Activated CD8-positive, alpha-beta memory T cell treated with anti-CD3 and anti-CD28 coated beads, Interleukin-2, amount 10 ng/mL, durations not matched to agents 7 days and 5 days (primary cell): ENCODE measurements around the gene CFAP161. TPM values are rescaled to one million over a fixed set of nuclear protein-coding genes. Genes with fewer than 3 reads are reported as not detected.
"Not testable (repeated sequence)": the region's sequence is repeated elsewhere in the genome, so short reads cannot be mapped to it uniquely, and the experiment has no call there.

ENCODE experiments used
- ATAC-seq: fragments of 150-1000 bp; cut with Tn5 transposase; one replicate; pipeline ENCODE4 v1.10.0; 2021; ENCODE audit warnings: moderate library complexity
- CTCF ChIA-PET: fragments of 350-600 bp; sonication (Branson Sonifier 250); formaldehyde crosslinking; loops from one replicate; lab custom pipeline; 2021; ENCODE audit warnings: antibody characterized with exemption; lab: Charles Lee
- DNase-seq: peaks from one replicate; pipeline ENCODE4 v3.0.0-alpha.2; 2020
- H3K27ac Mint-ChIP-seq: one replicate; pipeline ENCODE4 v1.8.0; 2021; ENCODE audit warnings: mild to moderate bottlenecking, mixed read lengths
- H3K27me3 Mint-ChIP-seq: one replicate; pipeline ENCODE4 v1.8.0; 2021; ENCODE audit warnings: mixed read lengths
- H3K36me3 Mint-ChIP-seq: one replicate; pipeline ENCODE4 v1.8.0; 2021; ENCODE audit warnings: mild to moderate bottlenecking, mixed read lengths
- H3K4me1 Mint-ChIP-seq: one replicate; pipeline ENCODE4 v1.8.0; 2021; ENCODE audit warnings: mixed read lengths
- H3K4me3 Mint-ChIP-seq: one replicate; pipeline ENCODE4 v1.8.0; 2021; ENCODE audit warnings: mild to moderate bottlenecking, moderate library complexity, mixed read lengths
- H3K9me3 Mint-ChIP-seq: one replicate; pipeline ENCODE4 v1.8.0; 2022; ENCODE audit warnings: low read depth, mixed read lengths
- total RNA-seq, 2 experiments: library from RNA; stranded (reverse); gene quantifications; one replicate each; pipeline ENCODE4 v1.2.3, GENCODE V29; 2021

Gene CFAP161
- total RNA-seq, 2 experiments from 2014 or later, result not detected

- Mint-ChIP-seq H3K9me3 (no peaks in the 10 kb centered on the region), H3K27me3 (peaks cover 70% of the 10 kb centered on the region), H3K27ac (no peak overlapping the region), H3K4me3 (no peak overlapping the region), H3K4me1 (peaks cover 8% of the 10 kb centered on the region), H3K36me3 (no peaks in the 10 kb centered on the region)
- ATAC-seq (no peak), DNase-seq (no peak)
- CTCF ChIA-PET, result interaction anchor here (0.9 to 20.6 kb wide), 6 partner anchors 8 to 155 kb away, joined by 3 to 276 read pairs (median 4); no protein-coding TSS in a partner anchor
Measured at GRCh38 chr15:81111510-81112470, 22.3 kb upstream of the CFAP161 start.

DNA sequence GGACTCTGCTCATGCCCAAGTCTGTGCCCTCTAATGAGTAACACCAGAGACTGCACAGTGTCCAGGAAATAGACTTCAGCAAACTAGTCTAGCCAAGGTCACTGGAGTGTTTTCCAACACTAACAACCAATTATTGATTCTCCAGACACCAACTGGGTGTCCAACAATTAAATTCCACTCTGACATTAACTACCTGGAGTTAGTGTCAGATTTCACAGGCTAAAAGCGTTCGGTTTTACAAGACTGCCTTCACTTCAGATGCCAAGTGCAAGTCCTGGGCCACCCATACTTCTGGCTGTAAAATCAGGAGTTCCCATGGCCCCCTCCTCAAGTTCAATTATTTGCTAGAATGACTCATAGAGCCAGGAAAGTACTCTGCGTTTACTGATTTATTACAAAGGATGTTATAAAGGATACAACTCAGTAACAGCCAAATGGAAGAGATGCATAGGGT lies 20.8 kb upstream of the CFAP161 start:
- Mint-ChIP-seq H3K36me3 (no peaks in the 10 kb centered on the region), H3K4me1 (peaks cover 8% of the 10 kb centered on the region), H3K9me3 (no peaks in the 10 kb centered on the region), H3K27ac (no peak overlapping the region), H3K27me3 (peaks cover 77% of the 10 kb centered on the region), H3K4me3 (no peak overlapping the region)
- CTCF ChIA-PET, result interaction anchor here (1.0 to 20.6 kb wide), 3 partner anchors 9 to 153 kb away, joined by 3 to 276 read pairs (median 3); no protein-coding TSS in a partner anchor
- DNase-seq (no peak), ATAC-seq (no peak)

GRCh38 chr15:81113861-81114291 lies 20.2 kb upstream of the CFAP161 start:
- ATAC-seq, result no peak
- Mint-ChIP-seq H3K27ac (no peak overlapping the region), H3K4me3 (no peak overlapping the region), H3K4me1 (peaks cover 8% of the 10 kb centered on the region), H3K36me3 (no peaks in the 10 kb centered on the region), H3K27me3 (peaks cover 73% of the 10 kb centered on the region), H3K9me3 (no peaks in the 10 kb centered on the region)
- no peak for DNase-seq
- CTCF ChIA-PET, result interaction anchor here (1.0 to 20.6 kb wide), 2 partner anchors 112 to 153 kb away, joined by 3 to 276 read pairs; no protein-coding TSS in a partner anchor

DNA sequence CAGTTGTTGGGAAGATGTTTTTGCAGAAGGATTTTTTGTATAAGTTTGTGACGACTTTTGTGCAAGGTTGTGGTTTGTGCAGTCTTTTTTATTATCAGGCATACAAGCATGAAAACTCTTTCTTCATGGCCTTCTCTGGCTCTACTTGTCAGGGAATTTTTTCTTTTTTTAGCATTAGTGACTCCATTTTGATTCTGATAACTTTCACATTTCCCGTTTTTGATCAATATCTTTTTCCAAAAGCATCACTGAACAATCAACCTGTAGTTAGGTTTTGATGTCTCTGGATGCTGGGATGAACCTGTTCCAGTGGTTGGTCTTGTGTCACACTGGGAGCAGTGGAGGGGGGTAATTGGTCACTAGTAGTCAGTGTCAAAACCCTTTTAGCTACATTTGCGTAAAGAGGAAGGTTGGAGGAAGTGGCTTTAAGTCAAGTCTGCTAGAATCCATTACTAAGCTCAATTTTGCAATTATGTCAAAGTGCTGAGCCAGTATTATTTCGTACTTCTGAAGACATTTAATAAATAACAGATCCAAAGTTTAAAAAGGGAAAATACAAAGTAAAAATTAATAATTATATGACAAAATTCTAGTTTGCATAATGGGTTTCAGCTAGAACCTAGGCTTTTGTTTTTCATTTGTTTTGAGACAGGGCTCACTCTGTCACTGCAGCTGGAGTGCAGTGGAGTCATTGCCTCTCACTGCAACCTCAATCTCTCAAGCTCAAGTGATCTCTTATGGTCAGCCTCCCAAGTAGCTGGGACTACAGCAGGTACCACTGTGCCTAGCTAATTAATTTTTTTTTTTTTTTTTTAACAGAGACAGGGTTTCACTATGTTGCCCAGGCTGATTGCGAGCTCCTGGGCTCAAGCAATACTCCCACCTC lies 18.8 kb upstream of the CFAP161 start:
- Mint-ChIP-seq H3K4me3 (no peak overlapping the region), H3K27ac (no peak overlapping the region), H3K4me1 (peaks cover 8% of the 10 kb centered on the region), H3K36me3 (no peaks in the 10 kb centered on the region), H3K9me3 (no peaks in the 10 kb centered on the region), H3K27me3 (peaks cover 66% of the 10 kb centered on the region)
- CTCF ChIA-PET, result interaction anchor here (1.7 to 5.9 kb wide), 2 partner anchors 9 to 150 kb away, joined by 4 to 34 read pairs; no protein-coding TSS in a partner anchor
- ATAC-seq (no peak), DNase-seq (no peak)

DNA sequence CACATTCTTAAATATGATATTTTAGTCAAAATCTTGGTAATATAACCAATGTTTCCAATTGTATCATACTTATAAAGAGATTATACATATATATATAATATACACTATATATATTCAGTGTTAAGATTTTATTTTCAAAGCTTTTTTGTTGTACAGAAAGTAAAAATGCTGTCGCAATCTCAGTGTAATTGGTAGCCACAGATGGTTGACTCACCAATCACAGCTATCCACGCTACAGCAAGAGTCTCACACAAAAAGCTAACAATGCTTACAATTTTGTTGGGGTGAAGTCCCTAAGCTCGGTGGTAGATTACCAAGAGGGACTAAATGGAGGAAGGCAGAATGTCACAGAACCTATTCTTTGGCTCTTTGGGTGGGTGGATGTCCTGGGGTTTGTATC lies 16.9 kb upstream of the CFAP161 start:
- H3K36me3 Mint-ChIP-seq, result no peaks in the 10 kb centered on the region
- no peaks in the 10 kb centered on the region for H3K9me3 Mint-ChIP-seq
- peaks cover 57% of the 10 kb centered on the region for H3K27me3 Mint-ChIP-seq
- CTCF ChIA-PET, result interaction anchor here (1.0 to 5.9 kb wide), 4 partner anchors 8 to 149 kb away, joined by 3 to 34 read pairs (median 6); no protein-coding TSS in a partner anchor
- H3K4me1 Mint-ChIP-seq, result no peaks in the 10 kb centered on the region
- H3K4me3 Mint-ChIP-seq, result no peak overlapping the region
- no peak overlapping the region for H3K27ac Mint-ChIP-seq
- DNase-seq (no peak), ATAC-seq (no peak)

DNA sequence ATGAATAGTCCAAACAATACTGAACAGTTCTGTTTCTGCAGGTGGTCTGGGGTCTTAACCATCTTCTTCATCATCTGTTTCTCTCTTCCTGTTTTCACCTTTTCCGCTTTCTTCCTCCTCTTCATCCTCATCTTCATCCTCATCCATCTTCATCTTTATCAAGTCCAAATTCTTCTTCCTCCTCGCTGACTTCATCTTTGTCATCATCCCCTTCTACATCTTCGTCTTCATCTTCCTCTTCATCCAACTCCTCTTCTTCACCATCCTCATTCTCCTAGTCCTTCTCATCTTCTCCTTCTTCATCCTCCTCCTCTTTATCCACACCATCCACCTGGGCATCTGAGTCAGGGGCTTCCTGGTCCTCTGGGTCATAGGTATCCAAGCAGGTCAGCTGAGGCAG lies 16.5 kb upstream of the CFAP161 start:
- H3K27ac Mint-ChIP-seq, result no peak overlapping the region
- H3K9me3 Mint-ChIP-seq, result no peaks in the 10 kb centered on the region
- H3K36me3 Mint-ChIP-seq, result no peaks in the 10 kb centered on the region
- no peaks in the 10 kb centered on the region for H3K4me1 Mint-ChIP-seq
- DNase-seq (no peak), ATAC-seq (no peak)
- H3K27me3 Mint-ChIP-seq, result peaks cover 57% of the 10 kb centered on the region
- H3K4me3 Mint-ChIP-seq, result no peak overlapping the region
- CTCF ChIA-PET, result interaction anchor here (1.0 to 5.9 kb wide), 4 partner anchors 8 to 148 kb away, joined by 3 to 34 read pairs (median 6); no protein-coding TSS in a partner anchor

DNA sequence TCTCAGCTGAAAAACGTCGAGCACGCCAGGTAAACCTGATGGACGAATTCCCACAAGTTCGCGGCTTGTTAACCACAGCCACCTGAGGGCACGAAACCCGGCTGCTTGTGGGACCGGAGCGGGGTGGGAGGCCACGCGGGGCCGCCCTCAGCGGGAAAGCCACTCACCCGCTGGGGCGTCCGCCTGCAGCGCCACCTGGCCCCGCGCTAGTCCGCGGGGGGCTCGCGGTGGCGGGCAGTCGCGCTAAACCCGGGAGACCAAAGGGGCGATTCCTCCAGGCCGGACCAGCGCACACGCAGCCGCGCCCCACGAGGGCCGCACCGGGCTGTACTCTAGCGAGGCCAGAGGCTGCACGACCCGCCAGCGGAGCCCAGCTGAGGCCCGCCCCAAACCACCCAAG lies 15.7 kb upstream of the CFAP161 start:
- ATAC-seq, result no peak
- Mint-ChIP-seq H3K27ac (no peak overlapping the region), H3K27me3 (peaks cover 58% of the 10 kb centered on the region), H3K9me3 (no peaks in the 10 kb centered on the region), H3K4me3 (no peak overlapping the region), H3K4me1 (no peaks in the 10 kb centered on the region), H3K36me3 (no peaks in the 10 kb centered on the region)
- CTCF ChIA-PET, result interaction anchor here (1.3 to 5.9 kb wide), 3 partner anchors 10 to 147 kb away, joined by 3 to 34 read pairs (median 10); no protein-coding TSS in a partner anchor
- no peak for DNase-seq

DNA sequence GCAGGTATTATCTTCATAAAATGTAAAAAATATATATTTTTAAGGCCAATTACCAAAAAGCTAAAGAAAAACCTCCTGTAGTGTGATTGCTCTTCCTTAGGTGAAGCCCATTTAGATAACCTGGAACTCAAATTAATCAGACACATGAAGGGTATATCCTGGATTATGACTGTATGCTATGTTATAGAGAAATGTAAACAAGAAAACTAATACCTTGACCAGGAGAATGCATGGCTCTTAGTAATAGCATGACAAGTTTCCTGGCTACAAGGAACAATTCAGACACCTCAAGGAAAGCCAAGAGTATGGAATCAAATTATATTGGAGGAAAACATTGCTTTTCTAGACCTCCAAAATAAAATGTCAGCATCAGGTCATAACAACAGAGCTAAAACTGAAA lies 14.0 kb upstream of the CFAP161 start:
- Mint-ChIP-seq H3K36me3 (no peaks in the 10 kb centered on the region), H3K27ac (no peak overlapping the region), H3K9me3 (no peaks in the 10 kb centered on the region), H3K4me3 (no peak overlapping the region), H3K4me1 (no peaks in the 10 kb centered on the region), H3K27me3 (peaks cover 60% of the 10 kb centered on the region)
- CTCF ChIA-PET, result interaction anchor here (3.2 to 5.9 kb wide), 2 partner anchors 13 to 146 kb away, joined by 10 to 34 read pairs; no protein-coding TSS in a partner anchor
- ATAC-seq (no peak), DNase-seq (no peak)

DNA sequence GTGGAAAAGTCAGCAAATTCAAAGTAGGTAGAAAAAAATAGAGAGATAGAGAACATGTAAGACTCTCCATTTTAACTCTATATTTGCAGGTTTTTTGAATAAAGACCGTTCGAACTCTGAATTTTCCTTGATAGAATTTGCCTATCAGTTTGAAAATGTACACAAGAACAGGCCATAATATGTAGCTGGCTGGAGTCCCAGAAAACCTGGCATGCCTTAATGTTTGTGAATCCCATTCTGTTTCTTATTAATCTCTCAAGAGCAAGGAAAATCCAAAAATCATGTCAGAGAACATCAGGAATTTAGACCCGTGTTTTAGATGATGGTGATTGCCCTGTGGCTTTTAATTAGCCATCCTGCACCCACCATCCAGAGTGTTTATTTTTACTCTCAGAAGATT lies 7.2 kb upstream of the CFAP161 start:
- no peak overlapping the region for H3K4me3 Mint-ChIP-seq
- no peaks in the 10 kb centered on the region for H3K9me3 Mint-ChIP-seq
- ATAC-seq (no peak), DNase-seq (no peak)
- H3K36me3 Mint-ChIP-seq, result peaks cover 1% of the 10 kb centered on the region
- H3K27me3 Mint-ChIP-seq, result peaks cover 72% of the 10 kb centered on the region
- H3K4me1 Mint-ChIP-seq, result no peaks in the 10 kb centered on the region
- CTCF ChIA-PET, result no interaction called here
- no peak overlapping the region for H3K27ac Mint-ChIP-seq

DNA sequence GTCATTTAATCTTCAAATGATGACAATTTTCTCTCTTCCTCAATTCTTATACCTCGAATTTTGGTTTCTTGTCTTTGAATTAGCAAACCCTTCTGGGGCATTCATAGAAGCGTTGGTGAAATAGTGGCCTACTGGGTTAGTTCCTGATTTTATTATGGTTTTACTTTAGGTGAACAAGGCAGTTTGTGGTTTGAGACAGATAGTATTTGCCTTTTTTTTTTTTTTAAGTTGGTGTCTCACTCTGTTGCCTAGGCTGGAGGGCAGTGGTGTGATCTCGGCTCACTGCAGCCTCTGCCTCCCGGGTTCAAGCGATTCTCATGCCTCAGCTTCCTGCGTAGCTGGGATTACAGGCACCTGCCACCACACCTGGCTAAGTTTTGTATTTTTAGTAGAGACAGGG lies 7.4 kb downstream of the CFAP161 start:
- CTCF ChIA-PET, result interaction anchor here (2.0 kb wide), 1 partner anchor 124 kb away, joined by 7 read pairs; no protein-coding TSS in a partner anchor
- not testable (repeated sequence) for H3K4me3 Mint-ChIP-seq, H3K36me3 Mint-ChIP-seq, H3K9me3 Mint-ChIP-seq, DNase-seq, ATAC-seq, H3K4me1 Mint-ChIP-seq, H3K27ac Mint-ChIP-seq
- H3K27me3 Mint-ChIP-seq, result peaks cover 27% of the 10 kb centered on the region

GRCh38 chr15:81146006-81146405 lies 11.9 kb downstream of the CFAP161 start:
- no peak overlapping the region for H3K4me3 Mint-ChIP-seq
- no peaks in the 10 kb centered on the region for H3K36me3 Mint-ChIP-seq
- no peak overlapping the region for H3K27ac Mint-ChIP-seq
- H3K27me3 Mint-ChIP-seq, result peaks cover 7% of the 10 kb centered on the region
- DNase-seq (no peak), ATAC-seq (no peak)
- CTCF ChIA-PET, result interaction anchor here (3.5 kb wide), 1 partner anchor 120 kb away, joined by 13 read pairs; no protein-coding TSS in a partner anchor
- no peaks in the 10 kb centered on the region for H3K9me3 Mint-ChIP-seq
- no peaks in the 10 kb centered on the region for H3K4me1 Mint-ChIP-seq

- peaks cover 7% of the 10 kb centered on the region for H3K27me3 Mint-ChIP-seq
- no peaks in the 10 kb centered on the region for H3K9me3 Mint-ChIP-seq
- CTCF ChIA-PET, result interaction anchor here (3.8 kb wide), 1 partner anchor 120 kb away, joined by 18 read pairs; no protein-coding TSS in a partner anchor
- ATAC-seq (no peak), DNase-seq (no peak)
- no peak overlapping the region for H3K27ac Mint-ChIP-seq
- no peaks in the 10 kb centered on the region for H3K4me1 Mint-ChIP-seq
- H3K36me3 Mint-ChIP-seq, result no peaks in the 10 kb centered on the region
- H3K4me3 Mint-ChIP-seq, result no peak overlapping the region
Measured at GRCh38 chr15:81146466-81146865, 12.4 kb downstream of the CFAP161 start.
